B cell (primary cell): ENCODE data around the gene COG5.

Experiments
- EZH2 ChIP-seq: IDR thresholded peaks from 2 replicates; pipeline ENCODE4 v1.6.1; 2012; ENCODE audit warnings: borderline replicate concordance, low read depth, mild to moderate bottlenecking, moderate library complexity, low read length; ENCODE audit not compliant: insufficient read depth, poor library complexity, severe bottlenecking
- TF ChIP-seq, protein P1 (sequence below): fragments of 200-600 bp; IDR thresholded peaks from one replicate; pipeline ENCODE4 v1.8.0; 2022; ENCODE audit warnings: antibody characterized with exemption, mild to moderate bottlenecking

DNA sequence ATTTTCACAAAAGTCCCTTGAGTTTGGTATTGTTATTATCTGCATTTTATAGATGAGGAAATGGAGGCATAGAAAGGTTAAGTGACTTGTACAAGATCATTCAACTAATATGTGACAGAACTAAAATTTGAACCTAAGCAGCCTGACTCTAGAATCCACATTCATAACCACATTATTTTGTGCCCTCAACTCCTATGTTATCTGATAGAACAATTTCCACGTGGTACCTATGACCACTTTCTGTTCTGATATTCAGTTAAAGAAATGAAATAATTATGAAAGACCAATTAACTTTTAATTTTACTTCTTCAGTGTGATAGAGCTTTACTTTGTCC lies 33.8 kb upstream of the COG5 start:
- TF ChIP-seq, protein P1, sequence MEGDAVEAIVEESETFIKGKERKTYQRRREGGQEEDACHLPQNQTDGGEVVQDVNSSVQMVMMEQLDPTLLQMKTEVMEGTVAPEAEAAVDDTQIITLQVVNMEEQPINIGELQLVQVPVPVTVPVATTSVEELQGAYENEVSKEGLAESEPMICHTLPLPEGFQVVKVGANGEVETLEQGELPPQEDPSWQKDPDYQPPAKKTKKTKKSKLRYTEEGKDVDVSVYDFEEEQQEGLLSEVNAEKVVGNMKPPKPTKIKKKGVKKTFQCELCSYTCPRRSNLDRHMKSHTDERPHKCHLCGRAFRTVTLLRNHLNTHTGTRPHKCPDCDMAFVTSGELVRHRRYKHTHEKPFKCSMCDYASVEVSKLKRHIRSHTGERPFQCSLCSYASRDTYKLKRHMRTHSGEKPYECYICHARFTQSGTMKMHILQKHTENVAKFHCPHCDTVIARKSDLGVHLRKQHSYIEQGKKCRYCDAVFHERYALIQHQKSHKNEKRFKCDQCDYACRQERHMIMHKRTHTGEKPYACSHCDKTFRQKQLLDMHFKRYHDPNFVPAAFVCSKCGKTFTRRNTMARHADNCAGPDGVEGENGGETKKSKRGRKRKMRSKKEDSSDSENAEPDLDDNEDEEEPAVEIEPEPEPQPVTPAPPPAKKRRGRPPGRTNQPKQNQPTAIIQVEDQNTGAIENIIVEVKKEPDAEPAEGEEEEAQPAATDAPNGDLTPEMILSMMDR: no peak
- TF ChIP-seq EZH2: no peak
